Liver (tissue), 9 donors: Measurements from ENCODE around the gene SPTLC1. TPM values are rescaled to one million over a fixed set of nuclear protein-coding genes. Genes with fewer than 3 reads are reported as not detected.
"Not testable (repeated sequence)": the region's sequence is repeated elsewhere in the genome, so short reads cannot be mapped to it uniquely, and the experiment has no call there.

Source experiments
- DNase-seq: peaks from one replicate; pipeline ENCODE4 v3.0.0-alpha.2; 2017; ENCODE audit warnings: low spot score
- H3K27ac ChIP-seq, 2 donors: one replicate each; pipeline ENCODE4 v1.7.0; 2013; ENCODE audit warnings: inconsistent platforms in 2 of 2, low read length in 2 of 2, control low read depth in 1 of 2, low read depth in 1 of 2, mild to moderate bottlenecking in 1 of 2
- H3K27me3 ChIP-seq, 4 donors: one replicate each; pipeline versions ENCODE4 v1.6.1 to v1.7.0; 2013; ENCODE audit warnings: low read length in 3 of 4, inconsistent platforms in 1 of 4, mild to moderate bottlenecking in 1 of 4, moderate library complexity in 1 of 4; ENCODE audit not compliant: control insufficient read depth in 4 of 4, insufficient read depth in 4 of 4
- H3K36me3 ChIP-seq, 4 donors: one replicate each; pipeline versions ENCODE4 v1.6.1 to v1.7.0; 2013; ENCODE audit warnings: low read length in 3 of 4, mild to moderate bottlenecking in 3 of 4, low read depth in 1 of 4, moderate library complexity in 1 of 4; ENCODE audit not compliant: control insufficient read depth in 4 of 4, insufficient read depth in 3 of 4
- H3K4me1 ChIP-seq, 4 donors: one replicate each; pipeline versions ENCODE4 v1.6.1 to v1.7.0; 2013; ENCODE audit warnings: low read length in 3 of 4, mild to moderate bottlenecking in 3 of 4, moderate library complexity in 1 of 4; ENCODE audit not compliant: control insufficient read depth in 4 of 4, insufficient read depth in 4 of 4
- H3K4me3 ChIP-seq, 3 donors: one replicate each; pipeline versions ENCODE4 v1.6.1 to v1.7.0; 2013; ENCODE audit warnings: low read length in 3 of 3, control low read depth in 1 of 3, low read depth in 1 of 3, mild to moderate bottlenecking in 1 of 3
- H3K9ac ChIP-seq, 2 donors: one replicate each; pipeline ENCODE4 v1.7.0; 2013; ENCODE audit warnings: low read length in 2 of 2, mild to moderate bottlenecking in 2 of 2, moderate library complexity in 2 of 2, control low read depth in 1 of 2, low read depth in 1 of 2
- H3K9me3 ChIP-seq, 4 donors: one replicate each; pipeline versions ENCODE4 v1.6.1 to v1.7.0; 2013; ENCODE audit warnings: low read length in 3 of 4; ENCODE audit not compliant: control insufficient read depth in 4 of 4
- ATF3 ChIP-seq: IDR thresholded peaks from 2 replicates; pipeline ENCODE4 v1.6.1; 2016; ENCODE audit warnings: antibody characterized with exemption
- CTCF ChIP-seq: fragments of 150-350 bp; IDR thresholded peaks from 2 replicates; pipeline ENCODE4 v1.5.1; 2017; ENCODE audit warnings: improper control_type of control experiment, low read depth, low read length; ENCODE audit not compliant: missing input control
- FOXA1 ChIP-seq: IDR thresholded peaks from 2 replicates; pipeline ENCODE4 v1.6.1; 2016; ENCODE audit warnings: antibody characterized with exemption
- GABPA ChIP-seq, 2 donors: IDR thresholded peaks in 1 of 2; conservative IDR thresholded peaks in 1 of 2; 2 replicates each; pipeline ENCODE4 v1.6.1; 2016; ENCODE audit warnings: antibody characterized with exemption in 2 of 2, mild to moderate bottlenecking in 1 of 2, moderate library complexity in 1 of 2
- HNF4A ChIP-seq, 2 donors: conservative IDR thresholded peaks; 2 replicates each; pipeline ENCODE4 v1.6.1; 2016; ENCODE audit warnings: antibody characterized with exemption in 2 of 2, mild to moderate bottlenecking in 2 of 2
- HNF4G ChIP-seq: IDR thresholded peaks from 2 replicates; pipeline ENCODE4 v1.6.1; 2016; ENCODE audit warnings: antibody characterized with exemption
- JUND ChIP-seq, 2 donors: IDR thresholded peaks; 2 replicates each; pipeline ENCODE4 v1.6.1; 2016; ENCODE audit warnings: antibody characterized with exemption in 2 of 2
- MAX ChIP-seq: IDR thresholded peaks from 2 replicates; pipeline ENCODE4 v1.6.1; 2016; ENCODE audit warnings: antibody characterized with exemption
- REST ChIP-seq: IDR thresholded peaks from 2 replicates; pipeline ENCODE4 v1.6.1; 2016; ENCODE audit warnings: antibody characterized with exemption, mild to moderate bottlenecking
- RXRA ChIP-seq, 2 donors: IDR thresholded peaks; 2 replicates each; pipeline ENCODE4 v1.6.1; 2017 to 2018; ENCODE audit warnings: antibody characterized with exemption in 2 of 2, mild to moderate bottlenecking in 1 of 2
- SP1 ChIP-seq: IDR thresholded peaks from 2 replicates; pipeline ENCODE4 v1.6.1; 2018; ENCODE audit warnings: antibody characterized with exemption, mild to moderate bottlenecking
- YY1 ChIP-seq: IDR thresholded peaks from 2 replicates; pipeline ENCODE4 v1.6.1; 2016; ENCODE audit warnings: antibody characterized with exemption, mild to moderate bottlenecking
- ZBTB33 ChIP-seq: IDR thresholded peaks from 2 replicates; pipeline ENCODE4 v1.6.1; 2016; ENCODE audit warnings: antibody characterized with exemption
- WGBS: extraction: QIAGEN DNeasy Blood & Tissue Kit; methylation state at CpG from one replicate; pipeline ENCODE4 v1.1.7; 2013; 5-methylcytosine and 5-hydroxymethylcytosine counted together
- polyA plus RNA-seq, 2 donors: library from polyadenylated mRNA; stranded (reverse) in 1 of 2; unstranded in 1 of 2; fragments of 200-250 nt in 1 of 2; fragments of >200 nt in 1 of 2; fragmentation: Nextera tagmentation in 1 of 2; extraction: Ambion mirVana in 1 of 2; gene quantifications; one replicate each; pipeline versions ENCODE4 v1.2.1 to v1.2.3, GENCODE V29; 2013 to 2015
- total RNA-seq, 2 donors: library from RNA; depleted of rRNA; stranded (reverse); fragments of >200 nt; gene quantifications; one replicate each; pipeline ENCODE4 v1.2.3, GENCODE V29; 2014
- donor health status: healthy.
- donor health status: healthy.
- donor health status: healthy.
- donor health status: healthy.
- donor health status: healthy.

Gene SPTLC1
- total and polyA plus RNA-seq, 4 donors: 9.9 to 38.0 (median 19.8) TPM

GRCh38 chr9:92004045-92004392, 111.2 kb downstream of the SPTLC1 start:
- no peak for TF ChIP-seq CTCF
- no peak for TF ChIP-seq ATF3
- no peak for TF ChIP-seq MAX
- TF ChIP-seq REST: no peak
- TF ChIP-seq ZBTB33: no peak
- TF ChIP-seq GABPA (IDR thresholded peaks at IDR 0.05 in 1 of 2, conservative IDR thresholded peaks at IDR 0.05 in 1 of 2): no peak
- no peak for TF ChIP-seq RXRA (IDR thresholded peaks at IDR 0.05)
- no peak for TF ChIP-seq FOXA1
- TF ChIP-seq JUND (IDR thresholded peaks at IDR 0.05): no peak
- TF ChIP-seq HNF4G: no peak
- no peak for TF ChIP-seq YY1
- TF ChIP-seq SP1: no peak
- Histone ChIP-seq H3K4me1 (no peaks in the 10 kb centered on the region), H3K27ac (no peak overlapping the region), H3K9ac (no peak overlapping the region), H3K9me3 (no peaks in the 10 kb centered on the region), H3K36me3 (no peaks in the 10 kb centered on the region), H3K4me3 (no peak overlapping the region), H3K27me3 (no peaks in the 10 kb centered on the region)
- 76% methylated on average over 13 of the region's 13 CpGs for WGBS
- DNase-seq: no peak

- H3K27ac ChIP-seq: no peak overlapping the region
- 85% methylated on average over 31 of the region's 31 CpGs for WGBS
- no peaks in the 10 kb centered on the region for H3K4me1 ChIP-seq
- H3K9ac ChIP-seq: no peak overlapping the region
- no peaks in the 10 kb centered on the region for H3K9me3 ChIP-seq
- no peak overlapping the region for H3K4me3 ChIP-seq
- no peaks in the 10 kb centered on the region for H3K36me3 ChIP-seq
- DNase-seq: no peak
- no peaks in the 10 kb centered on the region for H3K27me3 ChIP-seq
- no peak for TF ChIP-seq SP1
- no peak for TF ChIP-seq HNF4G
- TF ChIP-seq JUND (IDR thresholded peaks at IDR 0.05): no peak
- TF ChIP-seq ATF3: no peak
- no peak for TF ChIP-seq YY1
- TF ChIP-seq HNF4A (conservative IDR thresholded peaks at IDR 0.05): no peak
- TF ChIP-seq RXRA (IDR thresholded peaks at IDR 0.05): no peak
Measured at GRCh38 chr9:92003308-92004044, 111.7 kb downstream of the SPTLC1 start.

- WGBS: 90% methylated on average over 10 of the region's 10 CpGs
- H3K9me3 ChIP-seq, H3K4me1 ChIP-seq, H3K36me3 ChIP-seq, H3K27ac ChIP-seq, H3K27me3 ChIP-seq, DNase-seq, H3K9ac ChIP-seq, H3K4me3 ChIP-seq: not testable (repeated sequence)
Measured at GRCh38 chr9:92001948-92002347, 113.3 kb downstream of the SPTLC1 start.
